A549 (cell line): ENCODE data around the gene ZFY. TPM values are rescaled to one million over a fixed set of nuclear protein-coding genes. Genes with fewer than 3 reads are reported as not detected.

ENCODE experiments used
- ATAC-seq, 2 experiments: fragments of 200-7000 bp in 1 of 2; fragments of >200 bp in 1 of 2; cut with Nextera tagmentation in 1 of 2; cut with Tn5 transposase in 1 of 2; 3 replicates each; pipeline versions ENCODE4 v1.8.0 to v1.9.1; 2018 to 2020; ENCODE audit warnings: mild to moderate bottlenecking in 1 of 2, moderate library complexity in 1 of 2
- CTCF ChIA-PET: fragments of 300-600 bp; sonication (Branson Sonifier 250); formaldehyde crosslinking; extraction: SDS; loops from one replicate; lab custom pipeline; 2021; ENCODE audit warnings: antibody characterized with exemption, inconsistent platforms; lab: Yijun Ruan, JAX
- POLR2A ChIA-PET: fragments of 350-600 bp; formaldehyde crosslinking; extraction: SDS; loops from one replicate; lab custom pipeline; 2021; ENCODE audit warnings: antibody characterized with exemption, inconsistent platforms; lab: Yijun Ruan, JAX
- DNase-seq, 2 experiments: peaks; one replicate each; pipeline versions ENCODE4 v3.0.0 to v3.0.0-alpha.2; 2011 to 2016; ENCODE audit warnings: low read depth in 1 of 2, low spot score in 1 of 2
- FAIRE-seq: peaks from 2 replicates; lab custom pipeline; 2011; peaks lifted over from hg19 to GRCh38; lab: Jason Lieb, UNC
- H3K27ac ChIP-seq, 2 experiments: fragments of >200 bp; sonication (Bioruptor Twin); formaldehyde crosslinking; 3 replicates each; pipeline ENCODE4 v1.5.1; 2016 to 2017
- H3K4me1 ChIP-seq: fragments of >200 bp; sonication (Bioruptor Twin); formaldehyde crosslinking; 3 replicates; pipeline ENCODE4 v1.6.1; 2016
- H3K4me2 ChIP-seq: fragments of >200 bp; sonication (Bioruptor Twin); formaldehyde crosslinking; 3 replicates; pipeline ENCODE4 v1.6.1; 2016
- H3K4me3 ChIP-seq: fragments of >200 bp; sonication (Bioruptor Twin); formaldehyde crosslinking; 3 replicates; pipeline ENCODE4 v1.5.1; 2016
- H3K9me3 ChIP-seq: fragments of >200 bp; sonication (Bioruptor Twin); formaldehyde crosslinking; 3 replicates; pipeline ENCODE4 v1.6.1; 2016
- BHLHE40 ChIP-seq: IDR thresholded peaks from 2 replicates; pipeline ENCODE4 v1.6.1; 2012; ENCODE audit warnings: low read depth, low read length, inconsistent platforms
- CBX2 ChIP-seq: fragments of 200-600 bp; sonication (generic); IDR thresholded peaks from 2 replicates; pipeline ENCODE4 v1.6.1; 2016; ENCODE audit warnings: low read depth, mild to moderate bottlenecking, borderline replicate concordance
- CBX8 ChIP-seq: fragments of 200-600 bp; sonication (generic); IDR thresholded peaks from 2 replicates; pipeline ENCODE4 v1.6.1; 2016
- CEBPB ChIP-seq, 2 experiments: fragments of >200 bp in 1 of 2; sonication (Bioruptor Twin) in 1 of 2; formaldehyde crosslinking in 1 of 2; IDR thresholded peaks; 2 replicates each; pipeline ENCODE4 v1.6.1; 2012 to 2016
- CHD2 ChIP-seq: fragments of 150-350 bp; IDR thresholded peaks from 2 replicates; pipeline ENCODE4 v1.6.1; 2014; ENCODE audit warnings: low read length; ENCODE audit not compliant: partially characterized antibody
- EHF ChIP-seq: fragments of 250-450 bp; sonication (Bioruptor Pico); IDR thresholded peaks from 2 replicates; pipeline ENCODE4 v1.5.0; 2020; ENCODE audit warnings: mild to moderate bottlenecking
- FOSB ChIP-seq: fragments of 250-450 bp; sonication (Bioruptor Pico); IDR thresholded peaks from 2 replicates; pipeline ENCODE4 v1.5.0; 2020; ENCODE audit warnings: mild to moderate bottlenecking, moderate library complexity
- FOXS1 ChIP-seq: fragments of 250-450 bp; sonication (Bioruptor Pico); IDR thresholded peaks from 2 replicates; pipeline ENCODE4 v1.5.0; 2020; ENCODE audit warnings: mild to moderate bottlenecking, moderate library complexity
- HEYL ChIP-seq: fragments of 250-450 bp; sonication (Bioruptor Pico); IDR thresholded peaks from 2 replicates; pipeline ENCODE4 v1.8.0; 2021; ENCODE audit warnings: mild to moderate bottlenecking, moderate library complexity
- HOXA7 ChIP-seq: fragments of 250-450 bp; sonication (Bioruptor Pico); IDR thresholded peaks from 2 replicates; pipeline ENCODE4 v1.5.0; 2020; ENCODE audit warnings: mild to moderate bottlenecking, moderate library complexity
- MAFK ChIP-seq: fragments of 450-650 bp; IDR thresholded peaks from 2 replicates; pipeline ENCODE4 v1.6.1; 2014; ENCODE audit not compliant: partially characterized antibody
- MYC ChIP-seq: IDR thresholded peaks from 2 replicates; pipeline ENCODE4 v1.6.1; 2012; ENCODE audit warnings: mild to moderate bottlenecking, inconsistent platforms, low read length, improper control_type of control experiment, borderline replicate concordance
- NFE2L2 ChIP-seq: fragments of 150-350 bp; conservative IDR thresholded peaks from 2 replicates; pipeline ENCODE4 v1.6.1; 2014; ENCODE audit warnings: low read length
- NR3C1 ChIP-seq: fragments of >200 bp; sonication (Bioruptor Twin); formaldehyde crosslinking; IDR thresholded peaks from 3 replicates; pipeline ENCODE4 v1.6.1; 2017
- POLR2A ChIP-seq: IDR thresholded peaks from 2 replicates; pipeline ENCODE4 v1.6.1; 2012; ENCODE audit warnings: mild to moderate bottlenecking, low read length
- RAD21 ChIP-seq, 2 experiments: fragments of >200 bp in 1 of 2; sonication (Bioruptor Twin) in 1 of 2; formaldehyde crosslinking in 1 of 2; IDR thresholded peaks in 1 of 2; conservative IDR thresholded peaks in 1 of 2; 2 replicates in 1 of 2; 3 replicates in 1 of 2; pipeline ENCODE4 v1.6.1; 2012 to 2018; ENCODE audit warnings: inconsistent platforms in 1 of 2
- RARB ChIP-seq: fragments of 250-450 bp; sonication (Bioruptor Pico); IDR thresholded peaks from 2 replicates; pipeline ENCODE4 v1.8.0; 2021; ENCODE audit warnings: mild to moderate bottlenecking, moderate library complexity
- RCOR1 ChIP-seq: fragments of 150-350 bp; IDR thresholded peaks from 2 replicates; pipeline ENCODE4 v1.6.1; 2014; ENCODE audit warnings: antibody characterized with exemption, low read length, low read depth
- RNF2 ChIP-seq: fragments of 200-600 bp; sonication (generic); IDR thresholded peaks from 2 replicates; pipeline ENCODE4 v1.6.1; 2016; ENCODE audit warnings: low read depth, mild to moderate bottlenecking, antibody characterized with exemption, moderate library complexity, borderline replicate concordance
- TFCP2L1 ChIP-seq: fragments of 250-450 bp; sonication (Bioruptor Pico); IDR thresholded peaks from 2 replicates; pipeline ENCODE4 v1.5.0; 2021; ENCODE audit warnings: mild to moderate bottlenecking
- TP53 ChIP-seq: fragments of 250-450 bp; sonication (Bioruptor Pico); IDR thresholded peaks from 2 replicates; pipeline ENCODE4 v1.5.0; 2021; ENCODE audit warnings: mild to moderate bottlenecking, moderate library complexity
- ZC3H11A ChIP-seq: fragments of 450-650 bp; IDR thresholded peaks from 2 replicates; pipeline ENCODE4 v1.6.1; 2014; ENCODE audit warnings: antibody characterized with exemption, mild to moderate bottlenecking
- WGBS: methylation state at CpG from one replicate; pipeline ENCODE4 v1.1.6; 2017; ENCODE audit errors: missing lambda C conversion rate; 5-methylcytosine and 5-hydroxymethylcytosine counted together
- polyA plus RNA-seq, 4 experiments: library from polyadenylated mRNA; depleted of rRNA in 3 of 4; stranded (reverse); fragments of >200 nt; fragmentation: RNase III in 1 of 4; extraction: RNeasy Plus Mini Kit Qiagen cat#74134 plus additional on column Dnase treatment in 1 of 4; gene quantifications; 2 replicates in 3 of 4; 3 replicates in 1 of 4; pipeline ENCODE4 v1.2.3, GENCODE V29; 2011 to 2017
- TF ChIP-seq, protein P1 (sequence below): fragments of 200-600 bp; sonication (generic); IDR thresholded peaks from 2 replicates; pipeline ENCODE4 v1.6.1; 2016; ENCODE audit warnings: antibody characterized with exemption, mild to moderate bottlenecking, moderate library complexity
- TF ChIP-seq, protein P2 (sequence below): fragments of 150-350 bp; IDR thresholded peaks from 2 replicates; pipeline ENCODE4 v1.6.1; 2014; ENCODE audit warnings: low read depth, mild to moderate bottlenecking, low read length
- TF ChIP-seq, protein P3 (sequence below): IDR thresholded peaks from 2 replicates; pipeline ENCODE4 v1.6.1; 2012; ENCODE audit warnings: low read depth, borderline replicate concordance
- TF ChIP-seq, protein P4 (sequence below): fragments of 450-650 bp; IDR thresholded peaks from 2 replicates; pipeline ENCODE4 v1.6.1; 2014; ENCODE audit warnings: antibody characterized with exemption

ZFY gene
- polyA plus RNA-seq, 2 of the 4 experiments (the other 2 are of a cell fraction): 3.0 to 11.3 TPM

DNA sequence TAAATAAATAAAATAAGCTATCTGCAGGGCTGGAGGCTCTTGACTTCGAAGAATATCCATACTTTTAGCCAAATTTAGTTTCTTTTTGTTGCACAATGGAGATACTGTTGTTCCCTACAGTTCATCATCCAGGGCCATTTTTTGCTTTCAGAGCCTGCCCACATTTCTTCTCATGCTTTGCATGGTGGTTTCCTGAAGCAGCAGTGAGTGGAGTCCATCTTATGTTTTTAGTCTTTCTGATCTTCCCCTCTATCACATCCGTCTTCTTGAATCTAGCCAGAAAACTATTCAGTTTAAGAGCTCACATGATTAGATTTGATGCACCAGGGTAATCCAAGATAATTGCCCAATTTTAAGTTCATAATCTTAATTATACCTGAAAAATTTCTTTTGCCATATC lies 19.6 kb downstream of the ZFY start (continued):
- TF ChIP-seq, protein P1, sequence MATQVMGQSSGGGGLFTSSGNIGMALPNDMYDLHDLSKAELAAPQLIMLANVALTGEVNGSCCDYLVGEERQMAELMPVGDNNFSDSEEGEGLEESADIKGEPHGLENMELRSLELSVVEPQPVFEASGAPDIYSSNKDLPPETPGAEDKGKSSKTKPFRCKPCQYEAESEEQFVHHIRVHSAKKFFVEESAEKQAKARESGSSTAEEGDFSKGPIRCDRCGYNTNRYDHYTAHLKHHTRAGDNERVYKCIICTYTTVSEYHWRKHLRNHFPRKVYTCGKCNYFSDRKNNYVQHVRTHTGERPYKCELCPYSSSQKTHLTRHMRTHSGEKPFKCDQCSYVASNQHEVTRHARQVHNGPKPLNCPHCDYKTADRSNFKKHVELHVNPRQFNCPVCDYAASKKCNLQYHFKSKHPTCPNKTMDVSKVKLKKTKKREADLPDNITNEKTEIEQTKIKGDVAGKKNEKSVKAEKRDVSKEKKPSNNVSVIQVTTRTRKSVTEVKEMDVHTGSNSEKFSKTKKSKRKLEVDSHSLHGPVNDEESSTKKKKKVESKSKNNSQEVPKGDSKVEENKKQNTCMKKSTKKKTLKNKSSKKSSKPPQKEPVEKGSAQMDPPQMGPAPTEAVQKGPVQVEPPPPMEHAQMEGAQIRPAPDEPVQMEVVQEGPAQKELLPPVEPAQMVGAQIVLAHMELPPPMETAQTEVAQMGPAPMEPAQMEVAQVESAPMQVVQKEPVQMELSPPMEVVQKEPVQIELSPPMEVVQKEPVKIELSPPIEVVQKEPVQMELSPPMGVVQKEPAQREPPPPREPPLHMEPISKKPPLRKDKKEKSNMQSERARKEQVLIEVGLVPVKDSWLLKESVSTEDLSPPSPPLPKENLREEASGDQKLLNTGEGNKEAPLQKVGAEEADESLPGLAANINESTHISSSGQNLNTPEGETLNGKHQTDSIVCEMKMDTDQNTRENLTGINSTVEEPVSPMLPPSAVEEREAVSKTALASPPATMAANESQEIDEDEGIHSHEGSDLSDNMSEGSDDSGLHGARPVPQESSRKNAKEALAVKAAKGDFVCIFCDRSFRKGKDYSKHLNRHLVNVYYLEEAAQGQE: no peak
- TF ChIP-seq HEYL (CRISPR knock-in tag) (no peak), ZC3H11A (no peak), EHF (CRISPR knock-in tag) (no peak), NFE2L2 (no peak), FOSB (CRISPR knock-in tag) (no peak), BHLHE40 (no peak), TP53 (CRISPR knock-in tag) (no peak), HOXA7 (CRISPR knock-in tag) (no peak)
- TF ChIP-seq, protein P2, sequence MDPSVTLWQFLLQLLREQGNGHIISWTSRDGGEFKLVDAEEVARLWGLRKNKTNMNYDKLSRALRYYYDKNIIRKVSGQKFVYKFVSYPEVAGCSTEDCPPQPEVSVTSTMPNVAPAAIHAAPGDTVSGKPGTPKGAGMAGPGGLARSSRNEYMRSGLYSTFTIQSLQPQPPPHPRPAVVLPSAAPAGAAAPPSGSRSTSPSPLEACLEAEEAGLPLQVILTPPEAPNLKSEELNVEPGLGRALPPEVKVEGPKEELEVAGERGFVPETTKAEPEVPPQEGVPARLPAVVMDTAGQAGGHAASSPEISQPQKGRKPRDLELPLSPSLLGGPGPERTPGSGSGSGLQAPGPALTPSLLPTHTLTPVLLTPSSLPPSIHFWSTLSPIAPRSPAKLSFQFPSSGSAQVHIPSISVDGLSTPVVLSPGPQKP: no peak
- TF ChIP-seq, all 56 proteins: peak for 0

DNA sequence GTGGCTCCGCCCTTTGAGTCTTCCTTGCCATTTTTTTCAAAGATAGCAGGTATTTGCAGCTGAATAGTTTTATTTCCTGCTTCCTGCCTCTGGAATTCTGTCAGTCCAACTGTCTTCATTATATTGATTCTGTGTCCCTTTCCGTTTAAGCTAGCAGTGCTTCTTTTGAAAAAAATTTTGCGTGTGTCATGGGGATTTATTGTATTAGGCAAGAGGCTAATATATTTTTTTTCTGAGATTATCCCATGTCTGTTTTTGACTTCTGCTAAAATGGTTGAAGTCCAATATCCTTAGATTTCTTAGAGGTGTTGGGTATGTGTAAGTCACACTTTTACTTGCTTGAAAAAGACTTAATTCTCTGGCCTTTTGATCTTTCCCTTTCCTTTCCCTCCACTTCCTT lies 20.4 kb downstream of the ZFY start:
- 90% methylated on average over 3 of the region's 3 CpGs for WGBS
- Histone ChIP-seq H3K4me2 (no peak overlapping the region), H3K4me3 (no peak overlapping the region), H3K27ac (no peak overlapping the region), H3K4me1 (0 out of 3 replicates have a peak, but pooled peaks cover 3% of the 10 kb centered on the region), H3K9me3 (no peaks in the 10 kb centered on the region)
- TF ChIP-seq NFE2L2: no peak
- no peak for TF ChIP-seq CHD2
- TF ChIP-seq CEBPB (IDR thresholded peaks at IDR 0.05): no peak
- TF ChIP-seq MAFK: no peak
- TF ChIP-seq POLR2A: no peak
- ATAC-seq: no peak
- no peak for DNase-seq
- ChIA-PET CTCF (no interaction called here), POLR2A (no interaction called here)
- no peak for FAIRE-seq

DNA sequence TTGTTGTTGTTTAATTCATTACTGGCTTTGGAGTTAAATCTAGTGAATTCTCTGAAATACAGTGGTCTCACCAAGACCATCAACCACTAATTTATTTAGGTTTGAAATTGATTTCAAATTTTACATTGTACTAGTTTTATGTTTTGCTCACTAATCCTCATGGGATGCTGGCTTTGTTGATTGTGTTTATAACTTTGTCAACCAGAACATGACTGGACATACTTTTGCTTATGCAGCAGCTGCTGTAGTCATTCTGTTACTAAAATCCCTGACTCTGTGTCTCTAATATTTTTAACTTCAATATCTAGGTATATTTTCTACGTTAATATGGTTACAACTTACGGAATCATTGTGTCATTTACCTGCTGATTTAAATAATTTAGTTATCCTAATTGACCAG lies 26.9 kb downstream of the ZFY start:
- Histone ChIP-seq H3K27ac (no peak overlapping the region), H3K9me3 (no peaks in the 10 kb centered on the region), H3K4me3 (no peak overlapping the region), H3K4me2 (no peak overlapping the region), H3K4me1 (no peaks in the 10 kb centered on the region)
- ChIA-PET CTCF (no interaction called here), POLR2A (no interaction called here)
- FAIRE-seq: no peak
- no peak for ATAC-seq
- WGBS: 97% methylated on average over 2 of the region's 2 CpGs
- no peak for TF ChIP-seq NR3C1
- TF ChIP-seq, protein P3, sequence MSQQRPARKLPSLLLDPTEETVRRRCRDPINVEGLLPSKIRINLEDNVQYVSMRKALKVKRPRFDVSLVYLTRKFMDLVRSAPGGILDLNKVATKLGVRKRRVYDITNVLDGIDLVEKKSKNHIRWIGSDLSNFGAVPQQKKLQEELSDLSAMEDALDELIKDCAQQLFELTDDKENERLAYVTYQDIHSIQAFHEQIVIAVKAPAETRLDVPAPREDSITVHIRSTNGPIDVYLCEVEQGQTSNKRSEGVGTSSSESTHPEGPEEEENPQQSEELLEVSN: no peak
- TF ChIP-seq, all 56 proteins: peak for 0
- DNase-seq: no peak

DNA sequence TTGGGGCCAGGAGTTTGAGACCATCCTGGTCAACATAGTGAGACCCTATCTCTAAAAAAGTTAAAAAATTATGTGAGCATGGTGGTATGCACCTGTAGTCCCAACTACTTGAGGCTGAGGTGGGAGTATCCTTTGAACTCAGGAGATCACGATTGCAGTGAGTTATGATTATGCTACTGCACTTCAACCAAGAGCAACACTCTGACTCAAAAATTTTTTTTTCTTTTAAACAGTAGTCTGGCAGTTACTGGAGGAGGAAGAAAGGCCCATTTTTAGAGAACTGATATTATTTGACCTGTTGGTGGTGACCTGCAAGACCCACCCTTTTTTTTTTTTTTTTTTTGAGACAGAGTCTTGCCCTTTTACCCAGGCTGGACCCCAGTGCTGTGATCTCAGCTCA lies 29.6 kb downstream of the ZFY start:
- Histone ChIP-seq H3K4me1 (no peaks in the 10 kb centered on the region), H3K27ac (no peak overlapping the region), H3K4me3 (no peak overlapping the region), H3K9me3 (no peaks in the 10 kb centered on the region), H3K4me2 (no peak overlapping the region)
- TF ChIP-seq RNF2: no peak
- TF ChIP-seq CHD2: no peak
- no peak for TF ChIP-seq TFCP2L1 (CRISPR knock-in tag)
- TF ChIP-seq RAD21 (conservative IDR thresholded peaks at IDR 0.05 in 1 of 2, IDR thresholded peaks at IDR 0.05 in 1 of 2): no peak
- TF ChIP-seq RCOR1: no peak
- TF ChIP-seq, protein P2: no peak
- TF ChIP-seq MYC: no peak
- no peak for TF ChIP-seq RARB (CRISPR knock-in tag)
- TF ChIP-seq NR3C1: no peak
- no peak for TF ChIP-seq FOXS1 (CRISPR knock-in tag)
- no peak for TF ChIP-seq CBX2
- no peak for TF ChIP-seq CBX8
- TF ChIP-seq, protein P4, sequence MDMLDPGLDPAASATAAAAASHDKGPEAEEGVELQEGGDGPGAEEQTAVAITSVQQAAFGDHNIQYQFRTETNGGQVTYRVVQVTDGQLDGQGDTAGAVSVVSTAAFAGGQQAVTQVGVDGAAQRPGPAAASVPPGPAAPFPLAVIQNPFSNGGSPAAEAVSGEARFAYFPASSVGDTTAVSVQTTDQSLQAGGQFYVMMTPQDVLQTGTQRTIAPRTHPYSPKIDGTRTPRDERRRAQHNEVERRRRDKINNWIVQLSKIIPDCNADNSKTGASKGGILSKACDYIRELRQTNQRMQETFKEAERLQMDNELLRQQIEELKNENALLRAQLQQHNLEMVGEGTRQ: no peak
- ChIA-PET POLR2A (no interaction called here), CTCF (no interaction called here)
- ATAC-seq: no peak
- no peak for DNase-seq
- no peak for FAIRE-seq
- WGBS: 100% methylated on average over 1 of the region's 1 CpG
